Tibial nerve (tissue), 4 donors: ENCODE results near the gene NOM1.
A peak's percentile ranks its signal among the peaks of the same experiment; 100 is the strongest.

Experiments used
- CTCF ChIP-seq, 5 experiments: fragments of 200-600 bp in 3 of 5; fragments of 450-650 bp in 2 of 5; sonication (generic) in 3 of 5; IDR thresholded peaks; one replicate each; pipeline ENCODE4 v1.5.1; 2016 to 2019; ENCODE audit warnings: antibody characterized with exemption in 5 of 5, mild to moderate bottlenecking in 3 of 5, moderate library complexity in 2 of 5
- EP300 ChIP-seq, 2 donors: sonication (generic); formaldehyde crosslinking; IDR thresholded peaks; one replicate each; pipeline ENCODE4 v1.6.1; 2017; ENCODE audit warnings: antibody characterized with exemption in 2 of 2, mild to moderate bottlenecking in 1 of 2

- no peak for TF ChIP-seq CTCF (IDR thresholded peaks at IDR 0.05)
- TF ChIP-seq EP300 (IDR thresholded peaks at IDR 0.05): peak in 1 of 2 donors; percentile 52
Measured at GRCh38 chr7:156907656-156908055, 41.9 kb upstream of the NOM1 start.
